Nephron (organoid): Measurements from ENCODE around the gene SH2D3A.

Source experiments
- H3K27ac Mint-ChIP-seq, 3 experiments: 2 replicates each; pipeline ENCODE4 v1.8.0; 2020; ENCODE audit warnings: mixed read lengths in 3 of 3, mild to moderate bottlenecking in 2 of 3, moderate library complexity in 1 of 3
- H3K27me3 Mint-ChIP-seq: 2 replicates; pipeline ENCODE4 v1.8.0; 2021; ENCODE audit warnings: low read depth, mild to moderate bottlenecking, moderate library complexity, mixed read lengths
- H3K36me3 Mint-ChIP-seq: 2 replicates; pipeline ENCODE4 v1.8.0; 2020; ENCODE audit warnings: low read depth, mixed read lengths
- H3K4me1 Mint-ChIP-seq: 2 replicates; pipeline ENCODE4 v1.8.0; 2020; ENCODE audit warnings: mixed read lengths
- H3K4me3 Mint-ChIP-seq, 3 experiments: 2 replicates each; pipeline ENCODE4 v1.8.0; 2020; ENCODE audit warnings: mild to moderate bottlenecking in 3 of 3, mixed read lengths in 3 of 3, moderate library complexity in 2 of 3
- H3K9me3 Mint-ChIP-seq: 2 replicates; pipeline ENCODE4 v1.8.0; 2020; ENCODE audit warnings: mixed read lengths
- TF ChIP-seq, protein P1 (sequence below), 3 experiments: fragments of 200-600 bp; sonication (generic); IDR thresholded peaks; one replicate each; pipeline ENCODE4 v1.5.0; 2021; ENCODE audit warnings: antibody characterized with exemption in 3 of 3; ENCODE audit not compliant: unreplicated experiment in 3 of 3

The SH2D3A gene

DNA sequence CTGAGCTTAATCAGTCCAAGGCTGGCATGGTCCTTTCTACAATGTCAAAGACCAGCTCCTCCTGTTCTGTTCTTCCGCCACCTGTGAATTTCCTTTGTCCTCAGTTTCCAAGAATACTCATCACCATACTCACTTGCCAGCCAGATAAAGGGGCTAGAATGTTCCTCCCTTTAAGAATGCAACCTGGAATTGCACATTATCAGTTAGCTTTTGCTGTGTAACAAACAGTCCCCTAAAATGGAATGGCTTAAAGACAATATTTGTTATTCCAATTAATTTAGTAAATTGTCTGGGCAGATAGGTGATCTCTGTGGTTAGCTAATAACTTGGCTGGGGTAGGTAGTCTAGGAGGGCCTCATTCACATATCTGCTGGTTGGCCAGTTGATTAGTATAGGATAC is 41.3 kb upstream of the SH2D3A start:
- no peaks in the 10 kb centered on the region for H3K4me1 Mint-ChIP-seq
- TF ChIP-seq, protein P1, sequence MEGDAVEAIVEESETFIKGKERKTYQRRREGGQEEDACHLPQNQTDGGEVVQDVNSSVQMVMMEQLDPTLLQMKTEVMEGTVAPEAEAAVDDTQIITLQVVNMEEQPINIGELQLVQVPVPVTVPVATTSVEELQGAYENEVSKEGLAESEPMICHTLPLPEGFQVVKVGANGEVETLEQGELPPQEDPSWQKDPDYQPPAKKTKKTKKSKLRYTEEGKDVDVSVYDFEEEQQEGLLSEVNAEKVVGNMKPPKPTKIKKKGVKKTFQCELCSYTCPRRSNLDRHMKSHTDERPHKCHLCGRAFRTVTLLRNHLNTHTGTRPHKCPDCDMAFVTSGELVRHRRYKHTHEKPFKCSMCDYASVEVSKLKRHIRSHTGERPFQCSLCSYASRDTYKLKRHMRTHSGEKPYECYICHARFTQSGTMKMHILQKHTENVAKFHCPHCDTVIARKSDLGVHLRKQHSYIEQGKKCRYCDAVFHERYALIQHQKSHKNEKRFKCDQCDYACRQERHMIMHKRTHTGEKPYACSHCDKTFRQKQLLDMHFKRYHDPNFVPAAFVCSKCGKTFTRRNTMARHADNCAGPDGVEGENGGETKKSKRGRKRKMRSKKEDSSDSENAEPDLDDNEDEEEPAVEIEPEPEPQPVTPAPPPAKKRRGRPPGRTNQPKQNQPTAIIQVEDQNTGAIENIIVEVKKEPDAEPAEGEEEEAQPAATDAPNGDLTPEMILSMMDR (IDR thresholded peaks at IDR 0.05; ENCODE audit: unreplicated experiment in 3 of 3), result no peak
- H3K27ac Mint-ChIP-seq, result no peak overlapping the region
- no peak overlapping the region for H3K4me3 Mint-ChIP-seq
- H3K9me3 Mint-ChIP-seq, result peaks cover 22% of the 10 kb centered on the region
- peaks cover 7% of the 10 kb centered on the region for H3K27me3 Mint-ChIP-seq
- no peaks in the 10 kb centered on the region for H3K36me3 Mint-ChIP-seq

DNA sequence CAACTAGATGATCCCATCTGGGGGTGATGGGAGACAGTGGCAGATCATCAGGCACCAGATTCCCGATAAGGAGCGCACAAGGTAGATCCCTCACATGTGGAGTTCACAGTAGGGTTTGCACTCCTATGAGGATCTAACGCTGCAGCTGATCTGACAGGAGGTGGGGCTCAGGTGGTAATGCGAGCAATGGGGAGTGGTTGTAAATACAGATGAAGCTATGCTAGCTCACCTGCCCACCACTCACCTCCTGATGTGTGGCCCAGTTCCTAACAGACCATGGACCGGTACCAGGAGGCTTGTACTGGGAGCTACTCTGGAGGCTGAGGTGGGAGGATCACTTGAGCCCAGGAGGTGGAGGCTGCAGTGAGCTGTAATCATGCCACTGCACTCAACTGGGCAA is 40.1 kb upstream of the SH2D3A start:
- Mint-ChIP-seq H3K36me3 (no peaks in the 10 kb centered on the region), H3K4me3 (no peak overlapping the region), H3K27me3 (peaks cover 10% of the 10 kb centered on the region), H3K9me3 (peaks cover 20% of the 10 kb centered on the region), H3K27ac (no peak overlapping the region), H3K4me1 (no peaks in the 10 kb centered on the region)
- TF ChIP-seq, protein P1 (IDR thresholded peaks at IDR 0.05; ENCODE audit: unreplicated experiment in 3 of 3), result no peak

DNA sequence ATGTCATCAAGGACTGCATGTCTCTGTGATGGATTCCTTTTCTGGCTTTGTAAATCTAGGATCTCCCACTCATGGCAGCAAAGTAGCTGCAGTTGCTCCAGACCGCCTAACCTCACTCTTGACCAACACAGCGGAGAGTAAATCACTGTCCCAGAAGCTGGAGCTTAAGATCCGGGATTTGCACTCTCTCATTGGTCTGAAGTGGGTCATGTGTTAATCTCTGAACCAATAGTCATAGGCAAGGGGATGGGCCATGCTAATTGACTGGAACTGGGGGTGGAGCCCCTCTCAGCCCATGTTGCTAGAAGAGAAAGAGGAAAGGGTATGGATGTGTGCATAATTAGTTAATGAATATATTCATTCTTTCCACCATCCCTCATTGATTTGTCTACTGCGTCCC is 39.3 kb upstream of the SH2D3A start:
- Mint-ChIP-seq H3K4me1 (no peaks in the 10 kb centered on the region), H3K9me3 (peaks cover 16% of the 10 kb centered on the region), H3K27ac (no peak overlapping the region), H3K36me3 (no peaks in the 10 kb centered on the region), H3K4me3 (no peak overlapping the region), H3K27me3 (peaks cover 14% of the 10 kb centered on the region)
- TF ChIP-seq, protein P1 (IDR thresholded peaks at IDR 0.05; ENCODE audit: unreplicated experiment in 3 of 3), result no peak

GRCh38 chr19:6803036-6803404 is 35.8 kb upstream of the SH2D3A start:
- peaks cover 12% of the 10 kb centered on the region for H3K9me3 Mint-ChIP-seq
- H3K4me1 Mint-ChIP-seq, result no peaks in the 10 kb centered on the region
- H3K27ac Mint-ChIP-seq, result no peak overlapping the region

DNA sequence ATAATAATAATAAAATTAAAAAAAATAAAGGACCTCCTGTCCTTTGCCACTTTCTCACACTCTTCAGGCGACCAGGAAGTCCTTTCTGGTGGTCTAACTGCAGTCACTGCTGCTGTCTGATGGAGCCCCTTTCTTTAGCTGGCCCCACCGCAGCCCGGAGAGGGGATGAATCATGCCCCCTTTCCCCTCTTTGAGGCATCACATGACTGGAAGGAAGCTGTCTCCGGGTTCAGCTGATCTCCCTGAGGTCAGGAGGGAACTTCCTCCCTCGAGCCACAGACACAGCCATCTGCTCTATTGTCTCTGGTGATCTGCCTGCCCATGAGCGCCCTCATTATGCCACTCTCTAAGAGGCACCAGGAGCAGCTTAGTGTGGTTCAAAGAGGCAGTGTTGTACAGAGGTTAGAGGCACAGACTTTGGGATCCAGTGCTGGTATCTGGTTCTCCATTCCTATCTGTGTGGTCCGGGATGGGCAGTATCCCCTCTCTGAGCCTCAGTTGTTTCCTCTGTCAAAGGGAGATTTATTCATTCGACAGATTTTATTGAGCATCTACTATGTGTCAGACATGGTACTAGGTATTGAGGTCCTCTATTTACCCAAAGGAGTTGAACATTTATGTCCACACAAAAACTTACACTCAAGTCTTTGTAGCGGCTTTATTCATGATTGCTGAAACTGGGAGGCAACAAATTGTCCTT is 35.3 kb upstream of the SH2D3A start:
- Mint-ChIP-seq H3K4me3 (no peak overlapping the region), H3K4me1 (no peaks in the 10 kb centered on the region), H3K27me3 (peaks cover 21% of the 10 kb centered on the region), H3K27ac (no peak overlapping the region), H3K36me3 (no peaks in the 10 kb centered on the region), H3K9me3 (peaks cover 12% of the 10 kb centered on the region)
- TF ChIP-seq, protein P1 (IDR thresholded peaks at IDR 0.05; ENCODE audit: unreplicated experiment in 3 of 3), result no peak

More at GRCh38 chr19:6803036-6803404, 35.8 kb upstream of the SH2D3A start:
- TF ChIP-seq, protein P1 (IDR thresholded peaks at IDR 0.05; ENCODE audit: unreplicated experiment in 3 of 3), result no peak
- no peaks in the 10 kb centered on the region for H3K36me3 Mint-ChIP-seq
- no peak overlapping the region for H3K4me3 Mint-ChIP-seq
- peaks cover 21% of the 10 kb centered on the region for H3K27me3 Mint-ChIP-seq

DNA sequence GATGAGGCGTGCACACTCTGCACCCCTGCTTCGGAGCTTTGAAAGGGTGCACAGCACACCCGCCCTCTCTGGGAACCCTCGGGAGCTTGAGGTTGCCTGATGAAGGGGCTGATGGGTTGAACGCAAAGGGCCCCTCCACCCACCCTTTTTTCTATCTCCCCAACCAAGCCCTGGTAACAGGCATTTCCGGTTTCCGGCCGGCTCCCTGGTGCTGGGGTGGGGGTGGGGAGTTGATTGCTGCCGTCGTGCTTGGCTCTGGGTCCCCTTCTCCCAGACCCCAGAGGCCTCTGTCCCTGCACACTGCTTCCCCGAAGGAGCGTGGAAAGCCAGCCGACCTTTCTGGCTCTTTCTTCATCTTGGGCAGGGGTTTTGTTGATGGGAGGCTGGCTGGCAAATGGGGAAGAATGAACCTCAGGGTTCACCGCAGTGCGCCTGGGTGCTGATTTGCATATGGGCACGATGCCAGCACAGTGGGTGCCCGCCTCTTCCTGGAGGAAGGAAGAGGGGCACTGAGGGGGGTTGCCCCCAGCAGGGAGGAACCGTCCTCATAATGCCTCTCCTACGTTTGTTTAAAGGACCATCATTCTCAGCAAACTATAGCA is 34.4 kb upstream of the SH2D3A start:
- H3K27ac Mint-ChIP-seq, result no peak overlapping the region
- peak overlapping the region in 1 of 3 experiments; percentile 59 for H3K4me3 Mint-ChIP-seq
- H3K36me3 Mint-ChIP-seq, result no peaks in the 10 kb centered on the region
- H3K27me3 Mint-ChIP-seq, result peaks cover 21% of the 10 kb centered on the region
- peaks cover 14% of the 10 kb centered on the region for H3K9me3 Mint-ChIP-seq
- TF ChIP-seq, protein P1 (IDR thresholded peaks at IDR 0.05; ENCODE audit: unreplicated experiment in 3 of 3), result no peak
- no peaks in the 10 kb centered on the region for H3K4me1 Mint-ChIP-seq
